ENCODE measurements around the gene WNT3. TPM values are rescaled to one million over a fixed set of nuclear protein-coding genes. Genes with fewer than 3 reads are reported as not detected.

WNT3 gene
- total and polyA plus RNA-seq, 2 experiments from 2014 or later = 2.7 to 3.4 TPM

- H3K9me2 ChIP-seq (ENCODE audit: insufficient read depth) = no peaks in the 10 kb centered on the region
- no peak overlapping the region for H3K4me3 ChIP-seq
- TF ChIP-seq POLR2AphosphoS5 (IDR thresholded peaks at IDR 0.05; ENCODE audit: low read depth) (no peak), EZH2phosphoT487 (IDR thresholded peaks at IDR 0.05; ENCODE audit: unreplicated experiment) (no peak), NANOG (IDR thresholded peaks at IDR 0.05; ENCODE audit: borderline replicate concordance) (no peak), STAT1 (IDR thresholded peaks at IDR 0.05; ENCODE audit: unreplicated experiment) (no peak), ZNF331 (CRISPR knock-in tag; IDR thresholded peaks at IDR 0.05; ENCODE audit: low read depth) (no peak), REST (IDR thresholded peaks at IDR 0.05; ENCODE audit: unreplicated experiment) (no peak), EZH2 (IDR thresholded peaks at IDR 0.05; ENCODE audit: low read depth, unreplicated experiment) (no peak), CTCF (conservative IDR thresholded peaks at IDR 0.05; ENCODE audit: low read depth in 2 of 2) (no peak), ZNF114 (CRISPR knock-in tag; IDR thresholded peaks at IDR 0.05) (no peak), ETS1 (IDR thresholded peaks at IDR 0.05) (no peak), CREB1 (CRISPR knock-in tag; IDR thresholded peaks at IDR 0.05; ENCODE audit: low read depth) (no peak), JUNB (IDR thresholded peaks at IDR 0.05; ENCODE audit: unreplicated experiment) (no peak)
- H3K27ac ChIP-seq (ENCODE audit: low read depth) = no peak overlapping the region
- Mint-ChIP-seq H3K9me3 (no peaks in the 10 kb centered on the region), H3K36me3 (ENCODE audit: low read depth) (no peaks in the 10 kb centered on the region), H3K4me3 (no peak overlapping the region), H3K27ac (no peak overlapping the region), H3K27me3 (ENCODE audit: insufficient read depth, low read depth, poor library complexity) (peaks cover 5% of the 10 kb centered on the region), H3K4me1 (peaks cover 40% of the 10 kb centered on the region)
- ATAC-seq (no peak), DNase-seq (ENCODE audit: low spot score) (no peak)
- H3K79me2 ChIP-seq (replicated peaks; ENCODE audit: insufficient read depth) = no peaks in the 10 kb centered on the region
- H4K20me1 ChIP-seq (replicated peaks; ENCODE audit: insufficient read depth) = peaks cover 4% of the 10 kb centered on the region; the same call in 1 of the 2 replicates
- H2AFZ ChIP-seq = no peak overlapping the region
- H3K36me3 ChIP-seq (ENCODE audit: insufficient read depth) = no peaks in the 10 kb centered on the region
- no peak overlapping the region for H3K4me2 ChIP-seq
- no peaks in the 10 kb centered on the region for H3K27me3 ChIP-seq (ENCODE audit: insufficient read depth)
- peaks cover 25% of the 10 kb centered on the region for H3K4me1 ChIP-seq (ENCODE audit: insufficient read depth)
- peaks cover 8% of the 10 kb centered on the region; the same call in 1 of the 2 replicates for H3F3A ChIP-seq (replicated peaks; ENCODE audit: low read depth)
Observed at GRCh38 chr17:46730026-46730425, 88.5 kb downstream of the WNT3 start.
